SH-SY5Y (cell line): ENCODE measurements around the gene FKBP3.

Experiments
- GATA2 ChIP-seq: IDR thresholded peaks from 2 replicates; pipeline ENCODE4 v1.6.1; 2011; ENCODE audit warnings: mild to moderate bottlenecking, low read depth, low read length
- GATA3 ChIP-seq: IDR thresholded peaks from 2 replicates; pipeline ENCODE4 v1.6.1; 2011; ENCODE audit warnings: low read depth, mild to moderate bottlenecking, low read length, moderate library complexity

GRCh38 chr14:45082420-45082819, 51.9 kb downstream of the FKBP3 start:
- TF ChIP-seq GATA3 (no peak), GATA2 (no peak)
